A549 (cell line): ENCODE results near the gene MEGF6. TPM values are rescaled to one million over a fixed set of nuclear protein-coding genes. Genes with fewer than 3 reads are reported as not detected.

Experiments used
- ATAC-seq, 2 experiments: fragments of 200-7000 bp in 1 of 2; fragments of >200 bp in 1 of 2; cut with Nextera tagmentation in 1 of 2; cut with Tn5 transposase in 1 of 2; 3 replicates each; pipeline versions ENCODE4 v1.8.0 to v1.9.1; 2018 to 2020; ENCODE audit warnings: mild to moderate bottlenecking in 1 of 2, moderate library complexity in 1 of 2
- CTCF ChIA-PET: fragments of 300-600 bp; sonication (Branson Sonifier 250); formaldehyde crosslinking; extraction: SDS; loops from one replicate; lab custom pipeline; 2021; ENCODE audit warnings: antibody characterized with exemption, inconsistent platforms; lab: Yijun Ruan, JAX
- POLR2A ChIA-PET: fragments of 350-600 bp; formaldehyde crosslinking; extraction: SDS; loops from one replicate; lab custom pipeline; 2021; ENCODE audit warnings: antibody characterized with exemption, inconsistent platforms; lab: Yijun Ruan, JAX
- DNase-seq, 2 experiments: peaks; one replicate each; pipeline versions ENCODE4 v3.0.0 to v3.0.0-alpha.2; 2011 to 2016; ENCODE audit warnings: low read depth in 1 of 2, low spot score in 1 of 2
- FAIRE-seq: peaks from 2 replicates; lab custom pipeline; 2011; peaks lifted over from hg19 to GRCh38; lab: Jason Lieb, UNC
- H3K27ac ChIP-seq, 2 experiments: fragments of >200 bp; sonication (Bioruptor Twin); formaldehyde crosslinking; 3 replicates each; pipeline ENCODE4 v1.5.1; 2016 to 2017
- H3K4me1 ChIP-seq: fragments of >200 bp; sonication (Bioruptor Twin); formaldehyde crosslinking; 3 replicates; pipeline ENCODE4 v1.6.1; 2016
- H3K4me2 ChIP-seq: fragments of >200 bp; sonication (Bioruptor Twin); formaldehyde crosslinking; 3 replicates; pipeline ENCODE4 v1.6.1; 2016
- H3K4me3 ChIP-seq: fragments of >200 bp; sonication (Bioruptor Twin); formaldehyde crosslinking; 3 replicates; pipeline ENCODE4 v1.5.1; 2016
- H3K9me3 ChIP-seq: fragments of >200 bp; sonication (Bioruptor Twin); formaldehyde crosslinking; 3 replicates; pipeline ENCODE4 v1.6.1; 2016
- BHLHE40 ChIP-seq: IDR thresholded peaks from 2 replicates; pipeline ENCODE4 v1.6.1; 2012; ENCODE audit warnings: low read depth, low read length, inconsistent platforms
- CBX2 ChIP-seq: fragments of 200-600 bp; sonication (generic); IDR thresholded peaks from 2 replicates; pipeline ENCODE4 v1.6.1; 2016; ENCODE audit warnings: low read depth, mild to moderate bottlenecking, borderline replicate concordance
- CHD2 ChIP-seq: fragments of 150-350 bp; IDR thresholded peaks from 2 replicates; pipeline ENCODE4 v1.6.1; 2014; ENCODE audit warnings: low read length; ENCODE audit not compliant: partially characterized antibody
- HOXA7 ChIP-seq: fragments of 250-450 bp; sonication (Bioruptor Pico); IDR thresholded peaks from 2 replicates; pipeline ENCODE4 v1.5.0; 2020; ENCODE audit warnings: mild to moderate bottlenecking, moderate library complexity
- MAFK ChIP-seq: fragments of 450-650 bp; IDR thresholded peaks from 2 replicates; pipeline ENCODE4 v1.6.1; 2014; ENCODE audit not compliant: partially characterized antibody
- MAZ ChIP-seq: fragments of 150-350 bp; IDR thresholded peaks from 2 replicates; pipeline ENCODE4 v1.6.1; 2014; ENCODE audit warnings: antibody characterized with exemption, low read depth, low read length, borderline replicate concordance
- POLR2AphosphoS2 ChIP-seq: conservative IDR thresholded peaks from 2 replicates; pipeline ENCODE4 v1.6.1; 2012; ENCODE audit warnings: low read length, improper control_type of control experiment, inconsistent platforms
- RAD21 ChIP-seq, 2 experiments: fragments of >200 bp in 1 of 2; sonication (Bioruptor Twin) in 1 of 2; formaldehyde crosslinking in 1 of 2; IDR thresholded peaks in 1 of 2; conservative IDR thresholded peaks in 1 of 2; 2 replicates in 1 of 2; 3 replicates in 1 of 2; pipeline ENCODE4 v1.6.1; 2012 to 2018; ENCODE audit warnings: inconsistent platforms in 1 of 2
- RNF2 ChIP-seq: fragments of 200-600 bp; sonication (generic); IDR thresholded peaks from 2 replicates; pipeline ENCODE4 v1.6.1; 2016; ENCODE audit warnings: low read depth, mild to moderate bottlenecking, antibody characterized with exemption, moderate library complexity, borderline replicate concordance
- ZC3H11A ChIP-seq: fragments of 450-650 bp; IDR thresholded peaks from 2 replicates; pipeline ENCODE4 v1.6.1; 2014; ENCODE audit warnings: antibody characterized with exemption, mild to moderate bottlenecking
- WGBS: methylation state at CpG from one replicate; pipeline ENCODE4 v1.1.6; 2017; ENCODE audit errors: missing lambda C conversion rate; 5-methylcytosine and 5-hydroxymethylcytosine counted together
- polyA plus RNA-seq, 4 experiments: library from polyadenylated mRNA; depleted of rRNA in 3 of 4; stranded (reverse); fragments of >200 nt; fragmentation: RNase III in 1 of 4; extraction: RNeasy Plus Mini Kit Qiagen cat#74134 plus additional on column Dnase treatment in 1 of 4; gene quantifications; 2 replicates in 3 of 4; 3 replicates in 1 of 4; pipeline ENCODE4 v1.2.3, GENCODE V29; 2011 to 2017
- TF ChIP-seq, protein P1 (sequence below): fragments of 250-450 bp; sonication (Bioruptor Pico); IDR thresholded peaks from 2 replicates; pipeline ENCODE4 v1.5.0; 2020; ENCODE audit warnings: low read depth, mild to moderate bottlenecking, moderate library complexity
- TF ChIP-seq, protein P2 (sequence below): fragments of >200 bp; sonication (Bioruptor Twin); formaldehyde crosslinking; IDR thresholded peaks from 3 replicates; pipeline ENCODE4 v1.6.1; 2016
- TF ChIP-seq, protein P3 (sequence below): fragments of 250-450 bp; sonication (Bioruptor Pico); IDR thresholded peaks from 2 replicates; pipeline ENCODE4 v1.5.0; 2021; ENCODE audit warnings: mild to moderate bottlenecking, moderate library complexity, borderline replicate concordance
- TF ChIP-seq, protein P4 (sequence below): IDR thresholded peaks from 2 replicates; pipeline ENCODE4 v1.6.1; 2012
- TF ChIP-seq, protein P5 (sequence below): fragments of 150-350 bp; IDR thresholded peaks from 2 replicates; pipeline ENCODE4 v1.6.1; 2014; ENCODE audit warnings: low read depth, mild to moderate bottlenecking, low read length

The MEGF6 gene
- polyA plus RNA-seq, 2 of the 4 experiments (the other 2 are of a cell fraction), result 0.66 to 13.7 TPM

DNA sequence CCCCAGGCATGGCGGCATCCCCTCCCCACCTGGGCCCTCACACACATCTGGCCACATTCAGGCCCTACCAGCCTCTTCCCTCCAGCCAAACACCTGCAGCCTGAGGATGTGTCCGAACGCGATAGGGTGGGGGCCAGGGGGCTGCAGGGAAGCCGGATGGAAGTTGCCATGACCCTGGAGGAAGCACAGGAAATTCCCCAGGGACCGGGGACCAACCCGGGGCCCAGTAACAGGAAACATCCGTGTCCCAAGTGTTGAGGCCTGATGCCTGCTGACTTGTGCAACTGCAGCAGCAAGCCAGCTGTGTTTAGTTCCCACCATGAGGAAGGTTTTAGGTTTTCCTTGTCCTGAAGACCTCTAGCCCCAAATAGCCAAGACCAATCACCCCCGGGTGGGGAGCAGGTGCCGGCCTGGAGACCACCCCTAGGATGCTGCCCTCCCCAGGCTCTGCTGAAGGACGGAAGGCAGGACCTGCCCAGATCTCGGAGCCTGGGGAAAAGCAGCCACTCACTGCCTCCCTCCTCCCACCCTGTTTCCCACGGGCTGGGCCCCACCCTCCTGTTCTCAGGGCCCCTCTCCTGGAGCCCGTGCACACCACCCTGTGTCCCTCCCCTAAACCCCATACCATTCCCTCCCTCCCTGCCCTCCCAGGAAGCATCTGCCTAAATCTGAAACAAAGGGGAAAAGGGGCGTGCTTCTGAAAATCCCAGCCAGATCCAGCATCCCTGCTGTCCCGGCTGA is 29.8 kb downstream of the MEGF6 start:
- ATAC-seq, result no peak
- TF ChIP-seq, protein P1, sequence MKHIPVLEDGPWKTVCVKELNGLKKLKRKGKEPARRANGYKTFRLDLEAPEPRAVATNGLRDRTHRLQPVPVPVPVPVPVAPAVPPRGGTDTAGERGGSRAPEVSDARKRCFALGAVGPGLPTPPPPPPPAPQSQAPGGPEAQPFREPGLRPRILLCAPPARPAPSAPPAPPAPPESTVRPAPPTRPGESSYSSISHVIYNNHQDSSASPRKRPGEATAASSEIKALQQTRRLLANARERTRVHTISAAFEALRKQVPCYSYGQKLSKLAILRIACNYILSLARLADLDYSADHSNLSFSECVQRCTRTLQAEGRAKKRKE, result no peak
- TF ChIP-seq BHLHE40, result no peak
- no peak for TF ChIP-seq HOXA7 (CRISPR knock-in tag)
- no peak for TF ChIP-seq RNF2
- TF ChIP-seq, protein P2, sequence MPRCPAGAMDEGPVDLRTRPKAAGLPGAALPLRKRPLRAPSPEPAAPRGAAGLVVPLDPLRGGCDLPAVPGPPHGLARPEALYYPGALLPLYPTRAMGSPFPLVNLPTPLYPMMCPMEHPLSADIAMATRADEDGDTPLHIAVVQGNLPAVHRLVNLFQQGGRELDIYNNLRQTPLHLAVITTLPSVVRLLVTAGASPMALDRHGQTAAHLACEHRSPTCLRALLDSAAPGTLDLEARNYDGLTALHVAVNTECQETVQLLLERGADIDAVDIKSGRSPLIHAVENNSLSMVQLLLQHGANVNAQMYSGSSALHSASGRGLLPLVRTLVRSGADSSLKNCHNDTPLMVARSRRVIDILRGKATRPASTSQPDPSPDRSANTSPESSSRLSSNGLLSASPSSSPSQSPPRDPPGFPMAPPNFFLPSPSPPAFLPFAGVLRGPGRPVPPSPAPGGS, result no peak
- TF ChIP-seq CBX2, result no peak
- TF ChIP-seq POLR2AphosphoS2, result no peak
- TF ChIP-seq, protein P3, sequence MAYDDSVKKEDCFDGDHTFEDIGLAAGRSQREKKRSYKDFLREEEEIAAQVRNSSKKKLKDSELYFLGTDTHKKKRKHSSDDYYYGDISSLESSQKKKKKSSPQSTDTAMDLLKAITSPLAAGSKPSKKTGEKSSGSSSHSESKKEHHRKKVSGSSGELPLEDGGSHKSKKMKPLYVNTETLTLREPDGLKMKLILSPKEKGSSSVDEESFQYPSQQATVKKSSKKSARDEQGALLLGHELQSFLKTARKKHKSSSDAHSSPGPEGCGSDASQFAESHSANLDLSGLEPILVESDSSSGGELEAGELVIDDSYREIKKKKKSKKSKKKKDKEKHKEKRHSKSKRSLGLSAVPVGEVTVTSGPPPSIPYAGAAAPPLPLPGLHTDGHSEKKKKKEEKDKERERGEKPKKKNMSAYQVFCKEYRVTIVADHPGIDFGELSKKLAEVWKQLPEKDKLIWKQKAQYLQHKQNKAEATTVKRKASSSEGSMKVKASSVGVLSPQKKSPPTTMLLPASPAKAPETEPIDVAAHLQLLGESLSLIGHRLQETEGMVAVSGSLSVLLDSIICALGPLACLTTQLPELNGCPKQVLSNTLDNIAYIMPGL (CRISPR knock-in tag), result no peak
- TF ChIP-seq, all 56 proteins: peak for 0
- 53% methylated on average over 11 of the region's 16 CpGs for WGBS
- FAIRE-seq, result no peak
- ChIA-PET POLR2A (no interaction called here), CTCF (interaction anchor here (0.6 to 2.0 kb wide), 3 partner anchors 34 to 1462 kb away, joined by 4 to 6 read pairs (median 4); no protein-coding TSS in a partner anchor)
- DNase-seq, result no peak
- Histone ChIP-seq H3K27ac (no peak overlapping the region), H3K4me1 (no peaks in the 10 kb centered on the region), H3K4me2 (no peak overlapping the region), H3K9me3 (no peaks in the 10 kb centered on the region), H3K4me3 (no peak overlapping the region)

DNA sequence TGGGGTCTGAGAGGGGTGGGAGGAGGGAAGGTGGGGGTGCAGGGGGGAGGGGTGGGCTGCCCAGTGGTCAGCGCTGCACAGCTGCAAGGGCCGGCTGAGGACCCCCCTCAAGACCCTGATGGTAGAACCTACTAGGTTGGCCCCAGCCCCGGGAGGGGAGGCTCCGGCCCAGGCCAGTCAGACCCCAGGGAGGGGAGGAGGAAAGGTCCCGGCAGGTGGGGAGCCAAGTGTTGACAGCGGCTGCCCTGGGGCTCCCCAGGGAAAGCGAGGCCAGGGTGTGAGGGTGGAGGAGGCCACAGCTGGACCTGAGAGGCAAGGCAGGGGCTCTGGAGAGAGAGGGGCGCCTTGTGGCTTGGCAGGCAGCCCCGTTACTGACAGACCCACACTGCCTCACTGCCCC is 31.1 kb downstream of the MEGF6 start:
- no peaks in the 10 kb centered on the region for H3K4me1 ChIP-seq
- H3K27ac ChIP-seq, result no peak overlapping the region
- FAIRE-seq (no peak), DNase-seq (no peak), ATAC-seq (no peak)
- CTCF ChIA-PET, result no interaction called here
- H3K4me2 ChIP-seq, result no peak overlapping the region
- H3K9me3 ChIP-seq, result no peaks in the 10 kb centered on the region
- no peak for TF ChIP-seq MAZ
- TF ChIP-seq CHD2, result no peak
- TF ChIP-seq, protein P2, result no peak
- TF ChIP-seq, protein P4, sequence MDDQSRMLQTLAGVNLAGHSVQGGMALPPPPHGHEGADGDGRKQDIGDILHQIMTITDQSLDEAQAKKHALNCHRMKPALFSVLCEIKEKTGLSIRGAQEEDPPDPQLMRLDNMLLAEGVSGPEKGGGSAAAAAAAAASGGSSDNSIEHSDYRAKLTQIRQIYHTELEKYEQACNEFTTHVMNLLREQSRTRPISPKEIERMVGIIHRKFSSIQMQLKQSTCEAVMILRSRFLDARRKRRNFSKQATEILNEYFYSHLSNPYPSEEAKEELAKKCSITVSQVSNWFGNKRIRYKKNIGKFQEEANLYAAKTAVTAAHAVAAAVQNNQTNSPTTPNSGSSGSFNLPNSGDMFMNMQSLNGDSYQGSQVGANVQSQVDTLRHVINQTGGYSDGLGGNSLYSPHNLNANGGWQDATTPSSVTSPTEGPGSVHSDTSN, result no peak
- no peak for TF ChIP-seq RNF2
- TF ChIP-seq MAFK, result no peak
- TF ChIP-seq, protein P5, sequence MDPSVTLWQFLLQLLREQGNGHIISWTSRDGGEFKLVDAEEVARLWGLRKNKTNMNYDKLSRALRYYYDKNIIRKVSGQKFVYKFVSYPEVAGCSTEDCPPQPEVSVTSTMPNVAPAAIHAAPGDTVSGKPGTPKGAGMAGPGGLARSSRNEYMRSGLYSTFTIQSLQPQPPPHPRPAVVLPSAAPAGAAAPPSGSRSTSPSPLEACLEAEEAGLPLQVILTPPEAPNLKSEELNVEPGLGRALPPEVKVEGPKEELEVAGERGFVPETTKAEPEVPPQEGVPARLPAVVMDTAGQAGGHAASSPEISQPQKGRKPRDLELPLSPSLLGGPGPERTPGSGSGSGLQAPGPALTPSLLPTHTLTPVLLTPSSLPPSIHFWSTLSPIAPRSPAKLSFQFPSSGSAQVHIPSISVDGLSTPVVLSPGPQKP, result no peak
- TF ChIP-seq ZC3H11A, result no peak
- no peak for TF ChIP-seq RAD21 (conservative IDR thresholded peaks at IDR 0.05 in 1 of 2, IDR thresholded peaks at IDR 0.05 in 1 of 2)
- POLR2A ChIA-PET, result no interaction called here
- no peak overlapping the region for H3K4me3 ChIP-seq
- WGBS, result 79% methylated on average over 6 of the region's 9 CpGs
